Measurements from ENCODE around the gene ZFHX3.
"Not testable (repeated sequence)": the region's sequence is repeated elsewhere in the genome, so short reads cannot be mapped to it uniquely, and the experiment has no call there.

The ZFHX3 gene

DNA sequence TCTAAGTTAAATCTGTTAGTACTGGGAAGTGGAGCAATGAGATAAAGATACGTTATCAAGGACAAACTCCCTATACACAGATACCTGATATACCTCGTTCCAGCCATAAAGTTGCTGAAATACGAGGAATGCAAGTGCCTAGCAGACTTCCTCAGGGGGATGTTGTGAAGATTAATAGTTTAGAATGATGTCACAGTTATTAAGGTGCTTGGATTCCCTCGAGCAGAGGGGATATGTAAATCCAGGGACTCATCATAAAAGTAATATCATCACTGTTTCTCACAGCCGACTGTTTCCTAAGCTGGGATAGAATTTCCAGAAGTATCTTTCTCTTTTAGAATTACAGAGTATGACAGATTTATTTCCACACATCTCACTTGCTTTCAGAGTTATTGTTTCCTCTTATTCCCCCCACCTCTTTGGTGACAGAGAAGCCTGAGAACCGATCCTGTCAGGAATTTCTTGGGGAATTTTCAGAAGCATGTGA is 28.4 kb upstream of the ZFHX3 start:
- peaks cover 28% of the 10 kb centered on the region for H3K27me3 Mint-ChIP-seq
- no peak overlapping the region for H3K27ac Mint-ChIP-seq
- no peaks in the 10 kb centered on the region for H3K4me1 Mint-ChIP-seq
- H3K4me3 Mint-ChIP-seq = no peak overlapping the region
- no peaks in the 10 kb centered on the region for H3K9me3 Mint-ChIP-seq
- H3K36me3 Mint-ChIP-seq = no peaks in the 10 kb centered on the region
- no peak for DNase-seq
- CTCF ChIA-PET = no interaction called here

DNA sequence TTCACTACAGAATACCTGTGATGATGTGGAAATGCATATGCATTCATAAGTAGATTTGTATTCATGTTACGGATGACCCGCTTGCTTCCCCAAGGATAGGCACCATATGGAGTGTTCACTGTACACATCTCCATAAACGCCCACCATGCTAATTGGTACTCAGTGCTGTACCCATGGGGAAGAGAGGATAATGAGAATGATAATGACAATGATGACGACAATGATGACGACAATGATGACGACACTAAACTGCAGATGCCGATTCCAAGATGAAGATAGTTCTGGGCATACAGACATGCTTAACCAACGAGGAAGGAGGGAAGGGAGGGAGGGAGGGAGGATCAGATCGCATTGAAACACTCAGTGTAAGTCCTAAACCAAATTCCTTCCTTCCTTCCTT is 26.5 kb upstream of the ZFHX3 start:
- CTCF ChIA-PET = no interaction called here
- Mint-ChIP-seq H3K4me1 (peaks cover 6% of the 10 kb centered on the region), H3K9me3 (no peaks in the 10 kb centered on the region), H3K27ac (no peak overlapping the region), H3K4me3 (no peak overlapping the region), H3K27me3 (peaks cover 48% of the 10 kb centered on the region), H3K36me3 (no peaks in the 10 kb centered on the region)
- DNase-seq = no peak

DNA sequence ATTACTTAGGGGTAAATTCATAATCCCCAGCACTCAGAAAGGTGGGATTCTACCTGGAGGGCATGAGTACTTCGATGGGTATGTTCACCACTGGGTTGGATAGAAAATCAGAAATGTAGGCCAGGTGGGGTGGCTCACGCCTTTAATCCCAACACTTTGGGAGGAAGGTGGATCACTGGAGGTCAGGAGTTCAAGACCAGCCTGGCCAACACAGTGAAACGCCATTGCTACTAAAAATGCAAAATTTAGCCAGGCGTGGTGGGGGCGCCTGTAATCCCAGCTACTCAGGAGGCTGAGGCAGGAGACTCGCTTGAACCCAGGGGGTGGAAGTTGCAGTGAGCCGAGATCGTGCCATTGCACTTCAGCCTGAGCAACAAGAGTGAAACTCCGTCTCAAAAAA is 24.1 kb upstream of the ZFHX3 start:
- H3K36me3 Mint-ChIP-seq, H3K4me1 Mint-ChIP-seq, DNase-seq, H3K27ac Mint-ChIP-seq, CTCF ChIA-PET, H3K9me3 Mint-ChIP-seq, H3K4me3 Mint-ChIP-seq: not testable (repeated sequence)
- peaks cover 63% of the 10 kb centered on the region for H3K27me3 Mint-ChIP-seq

DNA sequence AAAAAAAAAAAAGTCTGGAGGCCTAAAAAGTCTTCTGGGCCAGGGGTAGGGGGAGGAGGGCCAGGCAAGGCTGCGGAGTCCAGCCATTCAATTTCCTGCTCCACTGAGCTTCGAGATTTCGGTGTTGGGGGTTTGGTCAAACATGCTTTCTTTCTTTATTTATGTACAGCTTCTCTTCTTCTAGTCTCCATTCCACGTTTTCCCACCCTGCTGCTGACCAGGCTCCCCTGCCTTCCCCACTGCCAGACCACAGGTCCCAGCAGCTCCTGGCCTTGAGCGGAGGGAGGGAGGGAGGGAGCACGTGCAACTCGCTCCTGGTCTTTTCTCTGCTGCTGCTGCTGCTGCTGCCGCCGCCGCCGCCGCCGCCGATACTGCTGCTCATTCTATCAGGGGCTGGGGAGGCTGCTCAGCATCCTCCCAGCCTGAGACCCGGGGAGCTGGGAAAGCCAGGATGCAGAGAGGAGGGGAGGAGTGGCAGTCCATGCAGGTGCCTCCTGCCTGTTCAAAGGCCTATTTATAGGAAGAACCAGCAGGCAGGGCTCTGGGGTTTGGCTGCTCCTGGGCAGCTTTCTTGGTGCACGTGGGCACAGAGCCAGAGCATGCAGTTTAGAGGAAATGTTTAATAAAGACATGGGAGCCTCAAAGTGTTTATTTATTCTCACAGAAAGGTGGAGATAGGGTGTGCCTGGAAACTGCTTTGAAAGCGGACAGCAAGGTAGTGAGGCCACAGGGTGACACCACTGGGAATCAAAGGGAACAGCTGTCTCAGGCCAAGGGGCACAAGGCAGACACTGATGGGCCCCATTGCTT is 23.4 kb upstream of the ZFHX3 start:
- no peaks in the 10 kb centered on the region for H3K36me3 Mint-ChIP-seq
- H3K27ac Mint-ChIP-seq = no peak overlapping the region
- H3K27me3 Mint-ChIP-seq = peaks cover 70% of the 10 kb centered on the region
- H3K4me3 Mint-ChIP-seq = no peak overlapping the region
- CTCF ChIA-PET = interaction anchor here (0.7 kb wide), 1 partner anchor 239 kb away, joined by 5 read pairs; no protein-coding TSS in a partner anchor
- H3K4me1 Mint-ChIP-seq = peaks cover 6% of the 10 kb centered on the region
- no peaks in the 10 kb centered on the region for H3K9me3 Mint-ChIP-seq
- DNase-seq = no peak

DNA sequence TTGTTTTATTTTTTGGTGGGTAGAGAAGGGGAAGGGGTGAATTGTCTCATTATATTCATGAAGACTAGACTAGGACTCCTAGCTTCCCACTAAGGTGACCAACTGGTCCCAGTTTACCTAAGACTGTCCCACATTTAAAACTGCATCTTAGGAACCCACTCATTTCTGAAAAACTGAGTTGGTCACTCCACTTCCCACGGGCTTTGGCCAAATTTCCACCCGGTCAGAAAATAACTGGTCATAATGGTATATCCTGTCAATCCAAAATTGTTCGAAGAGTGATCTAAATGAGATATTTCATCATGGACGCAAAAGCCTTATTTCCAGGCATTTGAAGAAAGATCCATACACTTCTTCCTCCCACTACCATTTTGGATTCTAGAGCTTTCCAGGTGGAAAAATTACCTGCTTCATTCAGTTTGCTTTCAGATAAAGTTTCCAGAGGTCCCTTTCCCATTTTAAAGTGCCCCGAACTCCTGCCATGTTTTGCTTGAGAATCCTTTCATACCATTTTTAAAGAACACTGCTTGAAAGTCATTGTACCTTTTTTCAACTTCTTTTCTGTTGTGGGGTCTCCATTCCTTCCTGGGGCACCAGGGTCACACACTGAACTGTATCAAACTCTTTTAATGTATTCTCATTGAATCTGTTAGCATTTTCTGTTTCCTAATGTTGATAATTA is 21.8 kb upstream of the ZFHX3 start:
- CTCF ChIA-PET = no interaction called here
- H3K27ac Mint-ChIP-seq = no peak overlapping the region
- peaks cover 85% of the 10 kb centered on the region for H3K27me3 Mint-ChIP-seq

DNA sequence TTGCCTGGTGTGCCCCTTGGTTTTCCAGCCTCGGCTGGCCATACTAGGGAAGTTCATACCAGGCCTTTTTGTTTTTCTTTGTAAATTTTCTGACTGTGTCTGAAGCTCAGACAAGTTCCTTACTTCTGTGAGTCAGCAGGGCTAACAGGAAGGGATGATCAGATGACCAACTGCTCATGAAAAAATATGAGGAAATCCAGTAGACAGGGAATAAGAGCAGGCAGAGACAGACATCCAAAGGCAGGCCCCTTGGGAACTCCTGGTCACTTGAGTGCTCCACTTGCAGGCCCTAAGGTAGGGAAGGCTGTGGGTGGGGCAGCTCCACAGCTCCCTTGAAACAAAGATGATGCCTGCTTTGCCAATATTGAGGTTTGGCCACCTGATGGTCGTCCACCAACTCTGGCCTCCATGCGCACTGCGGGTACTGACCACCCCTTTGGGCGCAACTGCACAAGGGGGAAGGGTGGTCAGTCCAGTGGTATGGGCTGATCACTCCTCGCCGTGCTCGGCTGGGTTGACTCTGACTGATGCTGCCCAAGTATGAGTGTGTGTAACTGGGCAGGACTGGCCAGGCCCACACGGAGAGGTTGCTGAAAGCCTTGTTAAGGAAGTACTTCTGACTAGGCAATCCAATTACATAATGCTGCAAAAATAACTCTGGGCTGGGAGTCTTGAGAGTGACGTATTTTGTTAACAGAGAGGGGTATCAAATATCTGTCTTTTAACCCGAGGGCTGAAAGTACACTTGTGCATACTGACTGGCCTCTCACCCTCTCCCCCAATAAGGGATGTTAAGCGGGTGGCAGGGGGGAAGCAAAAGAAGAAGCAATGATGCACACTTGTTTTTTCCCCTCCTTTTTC is 20.8 kb upstream of the ZFHX3 start:
- Mint-ChIP-seq H3K27ac (no peak overlapping the region), H3K4me1 (peaks cover 19% of the 10 kb centered on the region), H3K36me3 (no peaks in the 10 kb centered on the region), H3K4me3 (no peak overlapping the region), H3K9me3 (no peaks in the 10 kb centered on the region), H3K27me3 (peaks cover 92% of the 10 kb centered on the region)
- CTCF ChIA-PET = no interaction called here
- no peak for DNase-seq

More for the DNA sequence above, 21.8 kb upstream of the ZFHX3 start:
- Mint-ChIP-seq H3K36me3 (no peaks in the 10 kb centered on the region), H3K9me3 (no peaks in the 10 kb centered on the region), H3K4me3 (no peak overlapping the region), H3K4me1 (peaks cover 9% of the 10 kb centered on the region)
- no peak for DNase-seq

DNA sequence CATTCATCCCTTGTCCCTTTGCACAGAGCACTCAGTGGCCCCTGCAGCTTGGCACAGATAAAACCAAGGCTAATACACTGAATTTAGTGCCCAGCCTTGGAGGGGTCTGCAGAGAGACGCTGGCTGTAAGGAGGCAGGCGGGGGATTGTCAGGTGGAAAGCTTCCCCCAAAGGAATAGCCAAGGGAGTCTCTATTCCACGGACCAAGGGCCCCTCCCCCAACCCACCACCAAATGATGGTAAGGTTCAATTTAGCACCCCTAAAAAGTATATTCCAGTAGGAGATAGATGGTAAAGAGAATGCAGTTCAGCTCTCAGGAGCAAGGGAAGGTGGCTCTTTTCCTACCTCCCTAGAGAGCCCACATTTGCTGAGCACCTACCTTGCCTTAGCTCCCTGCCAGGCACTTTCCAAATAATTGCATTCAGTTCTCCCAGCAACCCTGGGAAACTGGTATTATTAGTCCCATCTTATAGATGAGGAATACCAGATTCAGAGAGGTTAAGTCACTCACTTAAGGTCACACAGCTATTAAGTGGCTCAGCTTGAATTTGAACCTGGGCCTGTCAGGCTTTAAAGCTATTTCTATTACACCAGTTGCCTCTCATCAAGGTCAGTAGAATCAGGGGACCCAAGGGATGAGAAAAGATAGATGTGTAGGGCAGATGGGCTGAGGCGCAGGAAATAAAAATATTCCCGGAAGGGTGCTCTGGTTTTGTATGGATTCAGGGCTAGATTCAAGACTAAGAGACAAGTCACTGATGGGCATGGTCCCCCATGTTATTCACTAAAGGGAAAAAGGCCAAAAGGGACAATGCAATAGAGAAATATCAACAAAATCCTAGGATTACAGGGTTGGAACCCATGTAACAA is 20.0 kb upstream of the ZFHX3 start:
- H3K36me3 Mint-ChIP-seq = no peaks in the 10 kb centered on the region
- H3K27ac Mint-ChIP-seq = no peak overlapping the region
- peaks cover 21% of the 10 kb centered on the region for H3K4me1 Mint-ChIP-seq
- H3K9me3 Mint-ChIP-seq = no peaks in the 10 kb centered on the region
- no peak overlapping the region for H3K4me3 Mint-ChIP-seq
- DNase-seq = no peak
- peaks cover 100% of the 10 kb centered on the region for H3K27me3 Mint-ChIP-seq
- CTCF ChIA-PET = no interaction called here

DNA sequence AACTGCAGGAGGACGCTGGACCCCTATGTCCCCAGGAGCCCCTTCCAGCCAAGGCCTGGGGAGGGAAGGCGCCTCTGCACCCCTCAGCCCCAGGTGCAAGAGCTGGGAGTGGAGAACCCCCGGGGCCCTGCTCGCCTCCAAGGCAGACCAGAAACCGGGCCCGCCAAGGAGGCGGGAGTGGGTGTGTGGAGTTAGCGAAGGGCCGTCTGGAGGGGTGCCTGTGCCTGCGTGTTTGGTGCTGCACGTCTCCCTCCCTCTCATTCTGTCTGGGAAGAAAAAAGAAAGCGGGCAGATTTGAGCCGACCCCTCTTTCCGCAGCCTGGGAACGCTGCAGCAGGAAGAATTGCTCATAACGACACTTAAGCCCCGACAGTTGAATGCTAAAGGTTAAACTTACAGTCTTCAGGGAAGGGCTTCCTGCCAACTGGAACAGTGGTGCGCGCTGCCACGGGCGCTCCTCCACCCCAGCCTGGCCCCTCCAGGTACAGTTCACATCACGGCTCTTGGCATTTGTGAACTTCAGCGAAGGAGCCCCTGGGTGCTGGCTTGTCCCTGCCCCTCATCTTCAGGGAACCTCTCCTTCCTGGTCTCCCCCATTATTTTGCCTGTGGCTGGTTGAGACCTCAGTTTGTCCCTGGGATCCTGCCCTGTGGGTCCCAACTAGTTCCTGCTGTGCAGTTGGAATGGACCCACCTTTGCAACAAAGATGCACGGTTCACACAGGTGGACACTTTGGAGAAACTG is 19.2 kb upstream of the ZFHX3 start:
- Mint-ChIP-seq H3K4me1 (peaks cover 26% of the 10 kb centered on the region), H3K9me3 (no peaks in the 10 kb centered on the region), H3K27me3 (peaks cover 100% of the 10 kb centered on the region), H3K36me3 (peaks cover 2% of the 10 kb centered on the region), H3K27ac (no peak overlapping the region), H3K4me3 (no peak overlapping the region)
- DNase-seq = no peak
- CTCF ChIA-PET = no interaction called here

DNA sequence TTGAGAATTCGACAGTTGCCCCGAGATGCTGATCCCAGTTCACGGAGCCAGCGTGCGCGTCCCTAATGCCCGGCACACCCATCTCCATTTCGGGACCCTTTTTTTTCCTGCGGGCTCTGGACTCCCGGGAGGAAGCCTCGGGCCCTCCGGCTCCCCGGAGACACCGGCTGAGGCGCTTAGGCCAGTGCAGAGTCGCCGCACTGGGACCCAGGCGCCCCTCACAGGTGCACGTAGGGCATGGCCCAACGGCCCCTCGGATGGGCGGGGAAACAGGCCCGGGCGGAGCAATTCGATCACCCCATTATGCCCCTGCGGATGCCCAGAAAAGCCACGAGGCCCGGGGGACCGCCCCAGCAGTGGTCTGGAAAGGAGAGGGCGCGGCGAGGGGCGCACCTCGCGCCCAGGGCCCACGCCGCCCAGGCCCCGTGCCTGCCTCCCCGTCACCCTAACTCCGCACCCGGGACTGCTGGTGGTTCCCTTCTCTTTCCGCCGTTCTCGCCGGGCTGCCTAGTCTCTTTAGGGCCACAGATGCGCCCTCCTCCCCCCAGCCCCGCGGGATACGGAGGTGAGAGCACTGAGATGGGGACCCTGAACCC is 18.5 kb upstream of the ZFHX3 start:
- Mint-ChIP-seq H3K4me1 (peaks cover 26% of the 10 kb centered on the region), H3K9me3 (no peaks in the 10 kb centered on the region), H3K4me3 (no peak overlapping the region), H3K36me3 (peaks cover 2% of the 10 kb centered on the region), H3K27me3 (peaks cover 95% of the 10 kb centered on the region), H3K27ac (no peak overlapping the region)
- CTCF ChIA-PET = no interaction called here
- DNase-seq = no peak

DNA sequence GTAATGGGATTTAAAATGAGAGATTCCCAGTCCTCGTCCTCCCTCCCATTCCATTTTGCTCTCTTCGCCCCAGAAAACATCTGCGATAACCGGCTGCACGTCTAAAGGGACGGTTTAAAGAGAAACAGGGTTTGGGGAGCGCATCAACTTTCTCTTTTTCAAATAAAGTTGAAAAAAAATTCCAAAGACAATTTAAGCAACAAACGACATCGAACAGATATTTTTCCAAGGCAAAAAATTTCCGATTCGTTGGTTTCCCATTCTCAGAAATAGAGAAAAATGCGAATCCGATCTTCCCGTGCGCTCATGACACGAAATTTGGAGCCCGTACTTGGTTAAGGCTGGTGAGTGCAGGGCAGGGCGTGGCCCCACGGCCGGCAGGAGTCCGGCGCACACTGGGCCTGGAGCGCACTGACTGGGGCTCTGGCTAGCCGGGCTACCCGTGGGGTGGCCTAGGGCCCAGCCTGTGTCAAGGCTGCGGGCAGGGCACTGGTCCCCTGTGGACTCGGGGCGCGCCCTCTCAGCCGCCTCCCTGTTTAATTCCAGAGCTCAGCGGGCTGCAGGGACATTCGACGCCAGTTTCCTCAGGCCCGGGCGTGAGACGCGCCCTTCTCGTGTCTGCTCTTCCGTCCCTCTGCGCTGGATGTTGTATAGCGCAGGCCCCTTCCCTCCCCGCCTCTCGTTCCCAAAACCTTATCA is 17.9 kb upstream of the ZFHX3 start:
- peaks cover 22% of the 10 kb centered on the region for H3K4me1 Mint-ChIP-seq
- CTCF ChIA-PET = no interaction called here
- H3K27me3 Mint-ChIP-seq = peaks cover 94% of the 10 kb centered on the region
- H3K4me3 Mint-ChIP-seq = no peak overlapping the region
- peaks cover 2% of the 10 kb centered on the region for H3K36me3 Mint-ChIP-seq
- H3K27ac Mint-ChIP-seq = no peak overlapping the region
- H3K9me3 Mint-ChIP-seq = no peaks in the 10 kb centered on the region
- no peak for DNase-seq

DNA sequence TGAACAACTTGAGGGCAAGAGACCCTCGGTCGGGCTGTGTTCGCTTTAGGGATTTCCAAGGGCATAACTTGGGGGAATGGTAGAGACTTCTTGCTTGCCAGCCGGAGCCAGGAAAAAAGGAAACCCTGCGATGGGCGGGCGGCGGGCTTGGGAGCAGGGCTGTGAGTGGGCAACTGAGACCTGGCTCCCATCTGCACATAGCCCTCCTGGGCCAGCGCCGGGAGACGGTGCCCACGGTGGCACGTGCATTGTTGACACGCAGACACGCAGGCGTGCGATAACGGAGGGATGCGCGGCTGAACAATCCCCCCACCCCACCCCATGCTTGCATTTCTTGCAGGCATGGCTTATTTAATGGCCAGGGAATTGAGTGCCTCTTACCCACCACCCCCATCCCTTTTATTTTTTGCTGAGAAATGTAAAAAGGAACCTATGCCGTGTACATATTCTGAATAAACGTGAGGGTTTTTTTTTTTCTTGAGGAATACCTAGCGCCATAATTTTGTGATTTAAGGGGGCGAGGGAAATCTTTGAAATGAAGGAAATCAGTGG is 17.1 kb upstream of the ZFHX3 start:
- H3K27ac Mint-ChIP-seq = peak overlapping the region; percentile 28
- CTCF ChIA-PET = no interaction called here
- peaks cover 21% of the 10 kb centered on the region for H3K4me1 Mint-ChIP-seq
- no peaks in the 10 kb centered on the region for H3K9me3 Mint-ChIP-seq
- H3K4me3 Mint-ChIP-seq = no peak overlapping the region
- peaks cover 2% of the 10 kb centered on the region for H3K36me3 Mint-ChIP-seq
- H3K27me3 Mint-ChIP-seq = peaks cover 94% of the 10 kb centered on the region
- no peak for DNase-seq

DNA sequence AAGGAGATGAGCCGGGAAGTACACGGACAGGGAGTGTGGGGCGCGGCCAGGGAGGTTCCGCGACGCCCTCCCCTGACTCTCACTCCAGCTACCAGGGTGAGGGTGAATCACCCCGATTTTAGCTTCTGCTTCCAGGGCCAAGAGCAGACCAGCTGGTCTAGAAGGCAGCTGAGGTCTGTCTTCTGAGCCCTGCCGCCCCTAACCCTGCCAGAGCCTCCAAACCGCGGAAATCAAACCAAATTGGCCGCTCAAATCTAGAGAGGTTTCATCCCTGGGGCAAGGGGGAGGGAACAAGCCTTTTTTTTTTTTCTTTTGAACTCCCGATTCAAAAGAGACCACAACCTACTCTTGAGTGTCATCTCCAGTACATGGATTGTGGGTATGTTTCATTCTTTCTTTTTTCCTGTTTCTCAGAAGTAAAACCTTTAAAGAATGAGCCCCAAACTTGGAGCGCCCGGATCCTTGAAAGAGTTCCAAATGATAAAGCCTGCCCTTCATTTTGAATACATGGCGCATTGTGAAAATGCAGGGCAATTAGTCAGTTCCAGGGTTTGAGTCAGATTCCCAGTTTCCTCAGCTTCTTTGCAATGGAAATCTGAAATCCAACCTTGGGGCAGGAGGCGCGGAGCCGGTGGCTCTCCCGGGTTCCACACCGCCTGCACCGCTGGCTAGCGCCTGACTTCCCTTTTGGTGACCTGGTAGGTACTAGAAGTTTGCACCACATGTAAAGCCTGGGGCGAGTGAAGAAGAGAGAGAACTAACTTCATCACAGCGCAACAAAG is 16.5 kb upstream of the ZFHX3 start:
- no peaks in the 10 kb centered on the region for H3K9me3 Mint-ChIP-seq
- no peak overlapping the region for H3K4me3 Mint-ChIP-seq
- peaks cover 2% of the 10 kb centered on the region for H3K36me3 Mint-ChIP-seq
- H3K27ac Mint-ChIP-seq = no peak overlapping the region
- H3K4me1 Mint-ChIP-seq = peaks cover 24% of the 10 kb centered on the region
- CTCF ChIA-PET = interaction anchor here (1.7 kb wide), 1 partner anchor 232 kb away, joined by 6 read pairs; no protein-coding TSS in a partner anchor
- H3K27me3 Mint-ChIP-seq = peaks cover 94% of the 10 kb centered on the region
- DNase-seq = no peak
